ENCODE measurements around the gene KRTAP9-7.

GRCh38 chr17:41308918-41309359 is 33.4 kb downstream of the KRTAP9-7 start, which contains the start of gene KRTAP16-1:
- TF ChIP-seq CTCF (IDR thresholded peaks at IDR 0.05; ENCODE audit: extremely low read depth in 1 of 2, insufficient read depth in 1 of 2, low read depth in 1 of 2, low read length in 2 of 2) (no peak), POLR2AphosphoS5 (IDR thresholded peaks at IDR 0.05; ENCODE audit: insufficient read depth, low read depth, low read length) (no peak), MAX (IDR thresholded peaks at IDR 0.05; ENCODE audit: insufficient read depth, insufficient read length) (no peak), FOS (IDR thresholded peaks at IDR 0.05; ENCODE audit: borderline replicate concordance, insufficient read depth, low read length) (no peak), POLR2A (IDR thresholded peaks at IDR 0.05; ENCODE audit: low read depth, low read length) (no peak)

Measured in endothelial cell of umbilical vein (primary cell).